Memory B cell (primary cell): ENCODE measurements around the gene TUBD1.
"Not testable (repeated sequence)": the region's sequence is repeated elsewhere in the genome, so short reads cannot be mapped to it uniquely, and the experiment has no call there.

Source experiments
- ATAC-seq: fragments of 150-1000 bp; cut with Tn5 transposase; 2 replicates; pipeline ENCODE4 v1.10.0; 2021; ENCODE audit warnings: low read depth, mild to moderate bottlenecking, moderate library complexity
- DNase-seq, 2 donors: peaks; one replicate each; pipeline ENCODE4 v3.0.0; 2022; ENCODE audit warnings: low spot score in 2 of 2
- H3K27ac Mint-ChIP-seq: one replicate; pipeline ENCODE4 v1.8.0; 2022; ENCODE audit warnings: mild to moderate bottlenecking, moderate library complexity, mixed read lengths
- H3K27me3 Mint-ChIP-seq: one replicate; pipeline ENCODE4 v1.8.0; 2022; ENCODE audit warnings: mixed read lengths
- H3K36me3 Mint-ChIP-seq: one replicate; pipeline ENCODE4 v1.8.0; 2022; ENCODE audit warnings: mild to moderate bottlenecking, mixed read lengths
- H3K4me1 Mint-ChIP-seq: one replicate; pipeline ENCODE4 v1.8.0; 2022; ENCODE audit warnings: mixed read lengths
- H3K4me3 Mint-ChIP-seq: one replicate; pipeline ENCODE4 v1.8.0; 2022; ENCODE audit warnings: mild to moderate bottlenecking, moderate library complexity, mixed read lengths
- H3K9me3 Mint-ChIP-seq: one replicate; pipeline ENCODE4 v1.8.0; 2022; ENCODE audit warnings: mixed read lengths

Gene TUBD1, protein sequence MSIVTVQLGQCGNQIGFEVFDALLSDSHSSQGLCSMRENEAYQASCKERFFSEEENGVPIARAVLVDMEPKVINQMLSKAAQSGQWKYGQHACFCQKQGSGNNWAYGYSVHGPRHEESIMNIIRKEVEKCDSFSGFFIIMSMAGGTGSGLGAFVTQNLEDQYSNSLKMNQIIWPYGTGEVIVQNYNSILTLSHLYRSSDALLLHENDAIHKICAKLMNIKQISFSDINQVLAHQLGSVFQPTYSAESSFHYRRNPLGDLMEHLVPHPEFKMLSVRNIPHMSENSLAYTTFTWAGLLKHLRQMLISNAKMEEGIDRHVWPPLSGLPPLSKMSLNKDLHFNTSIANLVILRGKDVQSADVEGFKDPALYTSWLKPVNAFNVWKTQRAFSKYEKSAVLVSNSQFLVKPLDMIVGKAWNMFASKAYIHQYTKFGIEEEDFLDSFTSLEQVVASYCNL

DNA sequence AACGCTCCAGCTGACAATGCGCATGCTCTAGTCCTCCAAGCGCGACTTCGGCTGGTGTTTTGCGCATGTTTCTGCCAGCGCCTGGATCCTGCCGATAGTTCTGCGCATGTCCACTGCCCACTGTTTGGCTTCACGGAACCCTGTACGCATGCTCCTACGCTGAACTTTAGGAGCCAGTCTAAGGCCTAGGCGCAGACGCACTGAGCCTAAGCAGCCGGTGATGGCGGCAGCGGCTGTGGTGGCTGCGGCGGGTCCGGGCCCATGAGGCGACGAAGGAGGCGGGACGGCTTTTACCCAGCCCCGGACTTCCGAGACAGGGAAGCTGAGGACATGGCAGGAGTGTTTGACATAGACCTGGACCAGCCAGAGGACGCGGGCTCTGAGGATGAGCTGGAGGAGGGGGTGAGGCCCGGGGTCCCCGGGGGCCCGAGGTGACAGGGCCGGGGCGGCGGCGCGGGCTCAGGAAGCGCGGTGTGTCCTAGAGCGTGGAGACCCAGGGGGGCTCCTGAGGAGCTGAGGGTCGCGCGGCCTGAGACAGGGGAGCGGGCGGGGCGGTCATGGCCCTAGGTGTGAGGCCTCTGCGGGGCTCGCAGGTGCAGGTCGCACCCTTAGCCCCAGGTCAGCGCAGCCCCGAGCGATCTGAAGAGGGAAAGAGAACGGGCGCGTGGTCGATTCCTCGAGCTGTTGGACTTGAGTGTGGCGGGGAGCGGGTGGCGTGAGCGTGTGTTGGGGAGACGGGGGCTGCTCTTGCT, at the start of gene TUBD1, which contains the start of gene RPS6KB1:
TSS of gene TUBD1 (minus strand) at position 20 of the 752 bp plus-strand sequence. CDS start 1,941 bp downstream, outside the sequence.
TSS of gene RPS6KB1 (plus strand) at position 198 of the 752 bp plus-strand sequence. CDS start at position 262, 64 bp downstream.
- H3K36me3 Mint-ChIP-seq: peaks cover 9% of the 10 kb centered on the region
- peak within 1 kb of the TSS; percentile 100 for H3K4me3 Mint-ChIP-seq
- peak within 1 kb of the TSS; percentile 99 for H3K27ac Mint-ChIP-seq

DNA sequence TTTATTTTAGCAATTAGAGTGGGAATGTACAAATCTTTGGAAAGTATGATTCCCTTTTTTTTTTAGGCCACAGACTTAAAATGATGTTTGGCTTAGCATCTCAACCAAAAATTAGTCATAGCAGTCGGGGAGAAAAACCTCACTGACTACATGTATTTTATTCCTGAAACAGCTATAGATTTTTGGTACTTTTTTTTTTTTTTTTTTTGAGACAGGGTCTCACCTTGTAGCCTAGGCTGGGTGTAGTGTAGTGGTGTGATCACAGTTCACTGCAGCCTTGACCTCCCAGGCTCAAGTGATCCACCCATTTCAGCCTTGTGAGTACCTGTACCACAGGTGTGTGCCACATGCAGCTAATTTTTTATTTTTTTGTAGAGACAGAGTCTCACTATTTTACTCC, 48.4 kb upstream of the TUBD1 start:
- ATAC-seq: no peak
- Mint-ChIP-seq H3K9me3 (no peaks in the 10 kb centered on the region), H3K27ac (no peak overlapping the region), H3K4me1 (no peaks in the 10 kb centered on the region), H3K4me3 (no peak overlapping the region), H3K27me3 (no peaks in the 10 kb centered on the region), H3K36me3 (peaks cover 18% of the 10 kb centered on the region)
- no peak for DNase-seq

More for the DNA sequence above, at the start of gene TUBD1, which contains the start of gene RPS6KB1:
- DNase-seq (peak; percentile 93 to 96), ATAC-seq (peak; percentile 89)
- H3K4me1 Mint-ChIP-seq: peaks cover 27% of the 10 kb centered on the region
- no peaks in the 10 kb centered on the region for H3K9me3 Mint-ChIP-seq
- no peaks in the 10 kb centered on the region for H3K27me3 Mint-ChIP-seq

DNA sequence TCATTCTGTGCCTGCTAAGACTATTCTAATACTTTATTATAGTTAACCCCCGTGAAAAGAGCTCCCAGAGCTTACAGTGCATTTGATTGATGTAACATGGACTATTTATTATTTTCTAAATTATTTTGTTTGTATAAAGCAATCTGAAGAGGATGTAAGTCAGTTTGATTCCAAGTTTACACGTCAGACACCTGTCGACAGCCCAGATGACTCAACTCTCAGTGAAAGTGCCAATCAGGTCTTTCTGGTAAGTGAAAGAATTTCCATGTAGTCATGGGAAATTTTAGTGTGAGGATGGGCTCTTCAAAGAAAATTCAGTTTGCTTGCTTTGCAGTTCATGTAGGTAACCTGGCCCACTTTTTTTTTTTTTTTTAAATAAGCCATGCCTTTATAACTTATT, 48.0 kb upstream of the TUBD1 start:
- H3K36me3 Mint-ChIP-seq: peaks cover 14% of the 10 kb centered on the region
- not testable (repeated sequence) for H3K4me1 Mint-ChIP-seq, H3K27me3 Mint-ChIP-seq, H3K9me3 Mint-ChIP-seq, H3K27ac Mint-ChIP-seq, DNase-seq, ATAC-seq, H3K4me3 Mint-ChIP-seq

GRCh38 chr17:59933317-59933716, 40.6 kb upstream of the TUBD1 start:
- H3K4me3 Mint-ChIP-seq, ATAC-seq, H3K27me3 Mint-ChIP-seq, H3K4me1 Mint-ChIP-seq, H3K27ac Mint-ChIP-seq, DNase-seq, H3K9me3 Mint-ChIP-seq: not testable (repeated sequence)
- peaks cover 32% of the 10 kb centered on the region for H3K36me3 Mint-ChIP-seq

DNA sequence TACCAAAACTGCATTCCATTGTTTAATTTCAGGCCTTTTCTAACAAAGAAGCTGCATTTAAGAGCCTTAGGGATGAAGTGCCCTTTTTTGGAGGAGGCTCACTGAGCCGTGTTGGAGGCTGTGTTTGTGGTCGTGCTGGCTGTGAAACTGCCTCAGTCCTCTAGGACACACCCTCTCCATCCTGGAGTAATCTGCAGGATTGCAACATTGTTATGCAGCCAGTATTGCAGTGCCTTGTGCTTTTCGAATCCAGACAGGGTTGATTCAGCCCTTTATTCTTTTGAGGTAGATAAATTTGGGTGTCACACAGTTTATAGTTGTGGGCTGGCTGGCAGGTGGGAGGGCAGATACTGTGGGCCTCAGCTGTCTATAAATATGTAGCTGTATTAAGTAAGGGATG, 38.0 kb upstream of the TUBD1 start:
- not testable (repeated sequence) for H3K9me3 Mint-ChIP-seq, DNase-seq, H3K27me3 Mint-ChIP-seq, H3K4me1 Mint-ChIP-seq, H3K27ac Mint-ChIP-seq, ATAC-seq, H3K4me3 Mint-ChIP-seq
- H3K36me3 Mint-ChIP-seq: peaks cover 31% of the 10 kb centered on the region

- not testable (repeated sequence) for H3K27ac Mint-ChIP-seq, DNase-seq, H3K4me3 Mint-ChIP-seq, H3K4me1 Mint-ChIP-seq, ATAC-seq, H3K27me3 Mint-ChIP-seq, H3K9me3 Mint-ChIP-seq
- H3K36me3 Mint-ChIP-seq: peaks cover 32% of the 10 kb centered on the region
Observed at GRCh38 chr17:59930121-59930520, 37.4 kb upstream of the TUBD1 start.

DNA sequence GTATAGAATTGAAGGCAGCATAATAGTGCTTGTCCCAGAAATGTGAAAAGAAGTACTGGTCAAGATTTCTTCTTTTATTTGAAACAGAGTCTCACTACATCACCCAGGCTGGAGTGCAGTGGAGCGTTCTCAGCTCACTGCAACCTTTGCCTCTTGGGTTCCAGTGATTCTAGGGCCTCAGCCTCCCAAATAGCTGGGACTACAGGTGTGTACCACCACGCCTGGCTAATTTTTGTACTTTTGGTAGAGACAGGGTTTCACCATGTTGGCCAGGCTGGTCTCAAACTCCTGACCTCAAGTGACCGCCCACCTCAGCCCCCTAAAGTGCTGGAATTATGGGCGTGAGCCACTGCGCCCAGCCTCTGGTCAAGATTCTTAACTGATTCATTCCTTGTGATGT, 27.9 kb upstream of the TUBD1 start:
- peaks cover 23% of the 10 kb centered on the region for H3K36me3 Mint-ChIP-seq
- not testable (repeated sequence) for ATAC-seq, H3K4me1 Mint-ChIP-seq, DNase-seq, H3K9me3 Mint-ChIP-seq, H3K27ac Mint-ChIP-seq, H3K27me3 Mint-ChIP-seq, H3K4me3 Mint-ChIP-seq

- DNase-seq (no peak), ATAC-seq (no peak)
- no peaks in the 10 kb centered on the region for H3K27me3 Mint-ChIP-seq
- H3K4me3 Mint-ChIP-seq: no peak overlapping the region
- no peaks in the 10 kb centered on the region for H3K4me1 Mint-ChIP-seq
- peaks cover 27% of the 10 kb centered on the region for H3K36me3 Mint-ChIP-seq
- H3K27ac Mint-ChIP-seq: no peak overlapping the region
- H3K9me3 Mint-ChIP-seq: no peaks in the 10 kb centered on the region
Observed at GRCh38 chr17:59916446-59916845, 23.7 kb upstream of the TUBD1 start.

DNA sequence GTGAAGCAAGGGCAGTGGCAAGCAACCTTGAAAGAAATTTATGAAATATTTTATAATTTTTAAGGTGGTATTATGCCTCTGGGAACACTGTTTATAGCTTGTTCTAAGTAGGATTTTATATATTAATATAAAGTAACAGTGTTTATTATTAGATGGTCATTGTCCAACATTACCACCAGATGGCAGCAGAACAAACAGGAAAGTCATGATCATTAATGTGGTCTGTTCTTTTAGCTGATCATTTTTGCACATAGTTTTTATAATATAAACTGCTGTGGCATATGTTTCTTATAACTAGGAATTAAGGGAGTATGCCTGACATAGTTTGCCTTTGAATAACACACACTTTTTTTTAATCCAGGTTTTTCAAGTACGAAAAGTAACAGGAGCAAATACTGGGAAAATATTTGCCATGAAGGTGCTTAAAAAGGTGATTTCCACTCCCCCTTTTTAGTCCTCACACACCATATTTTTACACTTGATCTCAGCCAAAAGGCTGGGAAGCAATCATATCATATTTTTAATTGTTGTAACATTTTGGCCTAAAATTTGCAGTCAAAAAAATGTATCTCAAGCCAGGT, 21.6 kb upstream of the TUBD1 start:
- H3K27me3 Mint-ChIP-seq: no peaks in the 10 kb centered on the region
- H3K36me3 Mint-ChIP-seq: peaks cover 19% of the 10 kb centered on the region
- H3K4me3 Mint-ChIP-seq: no peak overlapping the region
- H3K9me3 Mint-ChIP-seq: no peaks in the 10 kb centered on the region
- no peaks in the 10 kb centered on the region for H3K4me1 Mint-ChIP-seq
- ATAC-seq (peak; percentile 62), DNase-seq (peak in 1 of 2 donors; percentile 49)
- no peak overlapping the region for H3K27ac Mint-ChIP-seq

- ATAC-seq (no peak), DNase-seq (no peak)
- Mint-ChIP-seq H3K27ac (no peak overlapping the region), H3K36me3 (peaks cover 6% of the 10 kb centered on the region), H3K4me1 (peaks cover 10% of the 10 kb centered on the region), H3K9me3 (no peaks in the 10 kb centered on the region), H3K4me3 (no peak overlapping the region), H3K27me3 (no peaks in the 10 kb centered on the region)
Observed at GRCh38 chr17:59907467-59907866, 14.7 kb upstream of the TUBD1 start.

GRCh38 chr17:59903455-59903854, 10.7 kb upstream of the TUBD1 start:
- no peak for DNase-seq
- Mint-ChIP-seq H3K27me3 (no peaks in the 10 kb centered on the region), H3K9me3 (no peaks in the 10 kb centered on the region), H3K27ac (peak overlapping the region; percentile 60), H3K4me3 (no peak overlapping the region), H3K36me3 (peaks cover 4% of the 10 kb centered on the region), H3K4me1 (peaks cover 12% of the 10 kb centered on the region)
- ATAC-seq: no peak

- H3K27me3 Mint-ChIP-seq: no peaks in the 10 kb centered on the region
- no peak overlapping the region for H3K27ac Mint-ChIP-seq
- H3K4me1 Mint-ChIP-seq: peaks cover 12% of the 10 kb centered on the region
- no peaks in the 10 kb centered on the region for H3K9me3 Mint-ChIP-seq
- ATAC-seq: no peak
- no peak for DNase-seq
- no peak overlapping the region for H3K4me3 Mint-ChIP-seq
- H3K36me3 Mint-ChIP-seq: peaks cover 5% of the 10 kb centered on the region
Observed at GRCh38 chr17:59901604-59902003, 8.9 kb upstream of the TUBD1 start.

- DNase-seq: no peak
- Mint-ChIP-seq H3K27ac (no peak overlapping the region), H3K4me3 (no peak overlapping the region), H3K27me3 (no peaks in the 10 kb centered on the region), H3K36me3 (peaks cover 9% of the 10 kb centered on the region), H3K9me3 (no peaks in the 10 kb centered on the region), H3K4me1 (peaks cover 17% of the 10 kb centered on the region)
- ATAC-seq: peak; percentile 78
Observed at GRCh38 chr17:59899099-59899498, 6.4 kb upstream of the TUBD1 start.

DNA sequence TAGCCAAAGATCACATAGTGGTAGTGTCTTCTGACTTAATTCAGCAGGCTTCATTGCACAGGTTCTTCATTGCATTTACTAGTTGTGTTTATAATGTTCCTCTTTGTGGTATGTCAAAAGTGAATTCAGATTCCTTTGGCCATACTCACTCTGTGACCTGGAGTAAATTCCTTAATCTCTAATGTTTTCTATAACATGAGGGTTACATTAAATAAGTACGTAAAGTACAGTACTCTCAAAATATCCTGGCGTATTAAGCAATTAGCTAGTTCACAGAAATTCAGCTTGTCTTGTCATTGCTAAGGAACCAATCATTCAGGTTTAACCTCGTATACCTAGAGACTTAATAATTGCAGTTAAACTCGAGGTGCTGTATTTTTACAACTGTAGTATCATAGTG, 4.3 kb upstream of the TUBD1 start:
- no peak for DNase-seq
- H3K9me3 Mint-ChIP-seq: no peaks in the 10 kb centered on the region
- H3K27me3 Mint-ChIP-seq: no peaks in the 10 kb centered on the region
- peaks cover 5% of the 10 kb centered on the region for H3K36me3 Mint-ChIP-seq
- peaks cover 13% of the 10 kb centered on the region for H3K4me1 Mint-ChIP-seq
- H3K27ac Mint-ChIP-seq: no peak overlapping the region
- no peak for ATAC-seq
- H3K4me3 Mint-ChIP-seq: no peak overlapping the region
